ENCODE data around the gene SEMA3A. TPM values are rescaled to one million over a fixed set of nuclear protein-coding genes. Genes with fewer than 3 reads are reported as not detected.

Gene SEMA3A
- total RNA-seq, 1 donor from 2014 or later, result 8.1 TPM

- DNase-seq (ENCODE audit: low spot score), result no peak
Measured at GRCh38 chr7:84196084-84196503, 1.5 kb upstream of the SEMA3A start.

GRCh38 chr7:84195295-84196060 lies 889 bp upstream of the SEMA3A start:
- DNase-seq (ENCODE audit: low spot score), result no peak

- no peak for DNase-seq (ENCODE audit: low spot score)
Measured at GRCh38 chr7:84193747-84194146, 842 bp downstream of the SEMA3A start.

GRCh38 chr7:84191842-84192241 lies 2.7 kb downstream of the SEMA3A start:
- DNase-seq (ENCODE audit: low spot score), result no peak

GRCh38 chr7:84191261-84191660 lies 3.3 kb downstream of the SEMA3A start:
- no peak for DNase-seq (ENCODE audit: low spot score)

GRCh38 chr7:84190016-84190705 lies 4.4 kb downstream of the SEMA3A start:
- no peak for DNase-seq (ENCODE audit: low spot score)

- DNase-seq (ENCODE audit: low spot score), result no peak
Measured at GRCh38 chr7:84188786-84189405, 5.7 kb downstream of the SEMA3A start.

GRCh38 chr7:84187813-84188510 lies 6.6 kb downstream of the SEMA3A start:
- DNase-seq (ENCODE audit: low spot score), result no peak

GRCh38 chr7:84187087-84187805 lies 7.3 kb downstream of the SEMA3A start:
- no peak for DNase-seq (ENCODE audit: low spot score)

- no peak for DNase-seq (ENCODE audit: low spot score)
Measured at GRCh38 chr7:84183741-84184140, 10.8 kb downstream of the SEMA3A start.

GRCh38 chr7:84182301-84182700 lies 12.3 kb downstream of the SEMA3A start:
- no peak for DNase-seq (ENCODE audit: low spot score)

GRCh38 chr7:84181628-84182027 lies 13.0 kb downstream of the SEMA3A start:
- no peak for DNase-seq (ENCODE audit: low spot score)

GRCh38 chr7:84177758-84178412 lies 16.7 kb downstream of the SEMA3A start:
- no peak for DNase-seq (ENCODE audit: low spot score)

GRCh38 chr7:84176716-84177115 lies 17.9 kb downstream of the SEMA3A start:
- DNase-seq (ENCODE audit: low spot score), result no peak

GRCh38 chr7:84175461-84175860 lies 19.1 kb downstream of the SEMA3A start:
- no peak for DNase-seq (ENCODE audit: low spot score)

GRCh38 chr7:84170646-84171045 lies 23.9 kb downstream of the SEMA3A start:
- no peak for DNase-seq (ENCODE audit: low spot score)

- no peak for DNase-seq (ENCODE audit: low spot score)
Measured at GRCh38 chr7:84162584-84162983, 32.0 kb downstream of the SEMA3A start.

GRCh38 chr7:84162125-84162524 lies 32.5 kb downstream of the SEMA3A start:
- no peak for DNase-seq (ENCODE audit: low spot score)

- no peak for DNase-seq (ENCODE audit: low spot score)
Measured at GRCh38 chr7:84161398-84161797, 33.2 kb downstream of the SEMA3A start.

GRCh38 chr7:84159435-84159834 lies 35.2 kb downstream of the SEMA3A start:
- no peak for DNase-seq (ENCODE audit: low spot score)

- no peak for DNase-seq (ENCODE audit: low spot score)
Measured at GRCh38 chr7:84157171-84157570, 37.4 kb downstream of the SEMA3A start.
